ENCODE measurements around the gene RFC2.

- TF ChIP-seq CTCF (IDR thresholded peaks at IDR 0.05) (no peak), POLR2A (IDR thresholded peaks at IDR 0.05) (no peak), POLR2AphosphoS5 (IDR thresholded peaks at IDR 0.05; ENCODE audit: insufficient read depth in 1 of 2, low read depth in 1 of 2) (no peak)
Observed at GRCh38 chr7:74253331-74253730, 868 bp downstream of the RFC2 start.

Data from vagina (tissue), 2 donors.